Activated CD8-positive, alpha-beta T cell treated with anti-CD3 and anti-CD28 coated beads for 36 hours (primary cell): ENCODE results near the gene RNF207. TPM values are rescaled to one million over a fixed set of nuclear protein-coding genes. Genes with fewer than 3 reads are reported as not detected.
A peak's percentile ranks its signal among the peaks of the same experiment; 100 is the strongest.

Experiments used
- ATAC-seq: fragments of 200-7000 bp; cut with Tn5 transposase; one replicate; pipeline ENCODE4 v1.10.0; 2021; ENCODE audit warnings: mild to moderate bottlenecking, moderate library complexity
- CTCF ChIA-PET: fragments of 350-600 bp; sonication (Branson Sonifier 250); formaldehyde crosslinking; loops from one replicate; lab custom pipeline; 2021; ENCODE audit warnings: antibody characterized with exemption; lab: Charles Lee
- POLR2A ChIA-PET: fragments of 350-600 bp; sonication (Branson Sonifier 250); formaldehyde crosslinking; loops from one replicate; lab custom pipeline; 2021; ENCODE audit warnings: antibody characterized with exemption; lab: Charles Lee
- DNase-seq: peaks from one replicate; pipeline ENCODE4 v3.0.0-alpha.2; 2020
- H3K27ac Mint-ChIP-seq: one replicate; pipeline ENCODE4 v1.8.0; 2021; ENCODE audit warnings: mild to moderate bottlenecking, mixed read lengths
- H3K27me3 Mint-ChIP-seq: one replicate; pipeline ENCODE4 v1.8.0; 2021; ENCODE audit warnings: mixed read lengths
- H3K36me3 Mint-ChIP-seq: one replicate; pipeline ENCODE4 v1.8.0; 2021; ENCODE audit warnings: low read depth, mixed read lengths
- H3K4me1 Mint-ChIP-seq: one replicate; pipeline ENCODE4 v1.8.0; 2021; ENCODE audit warnings: low read depth, mixed read lengths
- H3K4me3 Mint-ChIP-seq: one replicate; pipeline ENCODE4 v1.8.0; 2021; ENCODE audit warnings: mild to moderate bottlenecking, moderate library complexity, mixed read lengths
- H3K9me3 Mint-ChIP-seq: one replicate; pipeline ENCODE4 v1.8.0; 2021; ENCODE audit warnings: mixed read lengths
- intact Hi-C: fragments of 100-400 bp; cut with micrococcal nuclease; formaldehyde crosslinking; loops from one replicate; pipeline ENCODE4 v1.10.0; 2022
- total RNA-seq, 2 experiments: library from RNA; stranded (reverse); gene quantifications; one replicate each; pipeline ENCODE4 v1.2.3, GENCODE V29; 2021
- TF ChIP-seq, protein P1 (sequence below): fragments of 200-600 bp; IDR thresholded peaks from one replicate; pipeline ENCODE4 v1.8.0; 2022; ENCODE audit warnings: antibody characterized with exemption, mild to moderate bottlenecking

RNF207 gene
- total RNA-seq, 2 experiments from 2014 or later: 4.9 to 9.9 TPM

DNA sequence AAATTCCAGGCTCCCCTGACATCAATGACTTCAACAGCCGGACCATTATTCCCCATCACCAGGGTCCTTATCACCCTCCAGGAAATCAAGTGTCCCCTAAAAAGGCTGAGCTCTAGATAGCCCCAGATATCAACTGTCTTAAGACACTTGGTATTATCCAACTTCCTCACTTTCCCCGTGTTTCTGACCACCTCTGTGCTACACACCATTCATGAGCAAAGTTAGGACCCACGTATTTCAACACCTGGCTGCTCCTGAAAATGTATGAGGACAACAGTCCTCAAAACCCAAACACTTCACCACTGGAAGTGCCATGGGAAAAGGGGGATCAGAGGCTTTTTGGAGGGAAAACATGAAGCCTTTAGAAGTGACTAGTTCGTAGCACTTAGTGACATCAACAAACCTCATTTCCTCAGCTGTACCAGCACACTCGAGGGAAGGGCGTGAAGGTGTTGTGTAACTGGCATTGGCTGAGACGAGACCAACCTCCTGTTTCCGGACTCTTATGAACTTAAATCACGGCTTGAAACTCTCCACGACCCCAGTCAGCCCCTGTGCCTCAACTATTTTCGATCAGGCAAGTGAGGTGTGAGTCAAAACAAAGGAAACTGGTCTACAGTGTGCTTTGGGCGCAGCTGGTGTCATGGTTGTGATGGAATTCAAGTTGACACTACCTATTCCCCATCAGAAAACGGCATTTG lies 21.7 kb upstream of the RNF207 start:
- ATAC-seq (no peak), DNase-seq (no peak)
- ChIA-PET POLR2A (interaction anchor here (0.6 to 3.8 kb wide), 6 partner anchors 10 to 158 kb away, joined by 3 to 21 read pairs (median 3); partner anchors contain the start of gene RPL22), CTCF (interaction anchor here (1.5 to 1.8 kb wide), 3 partner anchors 10 to 43 kb away, joined by 4 to 14 read pairs (median 14); no protein-coding TSS in a partner anchor)
- H3K4me1 Mint-ChIP-seq: peaks cover 52% of the 10 kb centered on the region
- no peak overlapping the region for H3K4me3 Mint-ChIP-seq
- no peaks in the 10 kb centered on the region for H3K9me3 Mint-ChIP-seq
- TF ChIP-seq, protein P1, sequence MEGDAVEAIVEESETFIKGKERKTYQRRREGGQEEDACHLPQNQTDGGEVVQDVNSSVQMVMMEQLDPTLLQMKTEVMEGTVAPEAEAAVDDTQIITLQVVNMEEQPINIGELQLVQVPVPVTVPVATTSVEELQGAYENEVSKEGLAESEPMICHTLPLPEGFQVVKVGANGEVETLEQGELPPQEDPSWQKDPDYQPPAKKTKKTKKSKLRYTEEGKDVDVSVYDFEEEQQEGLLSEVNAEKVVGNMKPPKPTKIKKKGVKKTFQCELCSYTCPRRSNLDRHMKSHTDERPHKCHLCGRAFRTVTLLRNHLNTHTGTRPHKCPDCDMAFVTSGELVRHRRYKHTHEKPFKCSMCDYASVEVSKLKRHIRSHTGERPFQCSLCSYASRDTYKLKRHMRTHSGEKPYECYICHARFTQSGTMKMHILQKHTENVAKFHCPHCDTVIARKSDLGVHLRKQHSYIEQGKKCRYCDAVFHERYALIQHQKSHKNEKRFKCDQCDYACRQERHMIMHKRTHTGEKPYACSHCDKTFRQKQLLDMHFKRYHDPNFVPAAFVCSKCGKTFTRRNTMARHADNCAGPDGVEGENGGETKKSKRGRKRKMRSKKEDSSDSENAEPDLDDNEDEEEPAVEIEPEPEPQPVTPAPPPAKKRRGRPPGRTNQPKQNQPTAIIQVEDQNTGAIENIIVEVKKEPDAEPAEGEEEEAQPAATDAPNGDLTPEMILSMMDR: no peak
- H3K27me3 Mint-ChIP-seq: peaks cover 15% of the 10 kb centered on the region
- H3K27ac Mint-ChIP-seq: peak overlapping the region; percentile 53
- peaks cover 40% of the 10 kb centered on the region for H3K36me3 Mint-ChIP-seq
- intact Hi-C loops: no loop called here

DNA sequence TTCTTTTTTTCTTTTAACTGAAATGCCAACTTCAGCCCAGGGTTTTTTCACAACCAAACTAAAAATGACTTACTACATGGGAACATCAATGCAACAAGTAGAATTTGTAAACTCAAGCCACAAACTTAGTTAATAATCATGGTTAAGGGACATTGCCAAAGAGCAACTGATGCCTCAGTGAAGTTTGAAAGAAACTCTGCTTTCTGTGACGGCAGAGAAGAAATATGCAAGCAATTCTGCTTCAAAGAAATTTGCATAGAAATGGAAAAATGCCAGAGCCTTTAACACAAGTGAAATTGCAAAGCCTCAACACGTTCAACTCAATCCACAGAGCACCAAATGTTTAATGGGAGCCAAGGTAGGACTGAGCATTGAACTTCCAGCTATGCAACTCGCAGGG lies 20.8 kb upstream of the RNF207 start:
- ChIA-PET CTCF (interaction anchor here (0.6 to 1.8 kb wide), 12 partner anchors 8 to 150 kb away, joined by 3 to 14 read pairs (median 4); partner anchors contain the start of gene RNF207), POLR2A (interaction anchor here (0.7 to 3.8 kb wide), 7 partner anchors 9 to 159 kb away, joined by 3 to 21 read pairs (median 3); partner anchors contain the start of gene RPL22)
- Mint-ChIP-seq H3K9me3 (no peaks in the 10 kb centered on the region), H3K4me1 (peaks cover 56% of the 10 kb centered on the region), H3K27ac (no peak overlapping the region), H3K4me3 (no peak overlapping the region), H3K36me3 (peaks cover 44% of the 10 kb centered on the region), H3K27me3 (peaks cover 15% of the 10 kb centered on the region)
- ATAC-seq: no peak
- TF ChIP-seq, protein P1: no peak
- intact Hi-C loops: no loop called here
- DNase-seq: no peak

DNA sequence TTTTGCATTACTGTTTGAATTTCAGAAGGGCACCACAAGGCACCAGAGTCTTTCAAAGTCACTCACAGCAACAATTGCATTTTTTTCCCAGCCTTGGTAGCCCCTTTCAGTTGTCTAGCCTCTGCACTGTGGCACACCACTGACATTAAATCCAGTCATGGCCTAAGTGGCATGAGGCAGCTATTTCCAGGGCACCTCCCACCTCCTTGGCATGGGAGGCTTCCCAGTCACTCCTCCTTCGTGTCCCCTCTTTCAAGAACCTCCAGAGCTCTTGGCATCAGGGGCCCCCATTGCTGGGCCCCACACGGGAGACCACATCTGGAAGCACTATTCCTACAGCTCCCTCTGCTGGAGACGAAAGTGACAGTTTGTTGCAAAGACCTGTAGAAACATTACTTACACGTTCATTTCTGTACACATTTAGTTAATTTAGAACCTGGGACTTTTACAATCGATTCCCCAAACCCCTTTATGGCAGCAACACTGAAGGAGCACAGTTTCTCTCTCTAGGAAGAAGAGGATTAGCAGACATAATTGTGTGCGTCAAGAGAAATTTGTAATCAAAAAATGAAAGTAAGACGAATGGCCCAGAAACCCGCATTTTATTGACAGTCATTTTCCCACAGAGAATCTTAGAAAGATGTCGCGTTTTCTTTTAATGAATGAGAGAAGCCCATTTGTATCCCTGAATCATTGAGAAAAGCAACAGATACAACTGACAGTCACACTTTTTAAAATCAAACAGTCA lies 20.1 kb upstream of the RNF207 start:
- TF ChIP-seq, protein P1: peak; percentile 56
- DNase-seq: peak; percentile 58
- H3K36me3 Mint-ChIP-seq: peaks cover 48% of the 10 kb centered on the region
- H3K9me3 Mint-ChIP-seq: no peaks in the 10 kb centered on the region
- H3K27ac Mint-ChIP-seq: no peak overlapping the region
- peaks cover 12% of the 10 kb centered on the region for H3K27me3 Mint-ChIP-seq
- intact Hi-C loops: no loop called here
- H3K4me3 Mint-ChIP-seq: no peak overlapping the region
- peaks cover 57% of the 10 kb centered on the region for H3K4me1 Mint-ChIP-seq
- ChIA-PET CTCF (interaction anchor here (0.6 to 1.8 kb wide), 12 partner anchors 9 to 151 kb away, joined by 3 to 14 read pairs (median 4); partner anchors contain the start of gene RNF207), POLR2A (interaction anchor here (0.7 to 3.8 kb wide), 7 partner anchors 8 to 160 kb away, joined by 3 to 21 read pairs (median 3); partner anchors contain the start of gene RPL22)
- no peak for ATAC-seq

DNA sequence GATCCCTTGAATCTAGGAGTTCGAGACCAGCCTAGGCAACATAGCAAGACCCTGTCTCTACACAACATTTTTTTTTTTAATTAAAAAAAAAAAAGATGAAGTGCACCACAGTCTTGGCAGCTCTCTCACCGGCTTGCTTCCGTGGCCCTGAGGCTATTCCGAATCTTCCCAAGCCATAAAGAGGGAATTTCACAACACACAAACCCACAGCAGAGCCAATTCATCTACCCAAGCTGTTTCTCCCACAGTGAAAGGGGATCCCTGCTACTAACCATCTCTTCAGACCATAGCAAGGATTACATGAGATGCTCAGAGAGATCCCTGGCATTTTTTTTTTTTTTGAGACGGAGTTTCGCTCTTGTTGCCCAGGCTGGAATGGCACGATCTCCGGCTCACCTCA lies 17.5 kb upstream of the RNF207 start:
- Mint-ChIP-seq H3K36me3 (peaks cover 57% of the 10 kb centered on the region), H3K4me1 (peaks cover 49% of the 10 kb centered on the region), H3K27ac (no peak overlapping the region), H3K27me3 (no peaks in the 10 kb centered on the region), H3K4me3 (no peak overlapping the region), H3K9me3 (no peaks in the 10 kb centered on the region)
- ATAC-seq: no peak
- DNase-seq: no peak
- POLR2A ChIA-PET: interaction anchor here (0.8 to 4.5 kb wide), 3 partner anchors 10 to 16 kb away, joined by 3 to 32 read pairs (median 3); partner anchors contain the start of gene RPL22
- CTCF ChIA-PET: interaction anchor here (0.9 kb wide), 1 partner anchor 16 kb away, joined by 3 read pairs; no protein-coding TSS in a partner anchor
- TF ChIP-seq, protein P1: no peak
- intact Hi-C loops: no loop called here
